Stimulated activated CD8-positive, alpha-beta memory T cell treated with anti-CD3 and anti-CD28 coated beads, Interleukin-4, amount 100 ng/mL, for 48 hours (primary cell): ENCODE measurements around the gene LCN6.
"Not testable (repeated sequence)": the region's sequence is repeated elsewhere in the genome, so short reads cannot be mapped to it uniquely, and the experiment has no call there.

Experiments used
- DNase-seq: peaks from one replicate; pipeline ENCODE4 v3.0.0-alpha.2; 2020

LCN6 gene

DNA sequence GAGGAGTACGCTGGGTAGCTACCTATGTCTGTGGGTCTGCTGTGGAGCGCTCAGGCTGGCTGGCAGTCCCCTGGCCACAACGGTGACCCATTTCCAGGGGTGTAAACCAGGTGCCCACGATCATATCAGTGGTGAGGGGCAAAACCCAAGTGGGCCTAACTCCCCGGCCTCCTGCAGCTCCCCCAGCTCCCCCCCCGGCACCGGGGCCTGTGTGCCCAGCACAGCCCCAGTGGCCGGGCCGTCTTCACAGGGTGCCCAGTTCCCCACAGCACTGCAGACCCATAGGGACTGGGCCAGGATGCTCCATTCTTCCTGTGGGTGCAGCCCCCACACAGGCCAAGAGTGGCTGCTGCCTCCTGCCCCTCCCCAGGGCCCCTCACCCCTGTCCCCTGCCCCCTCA lies 10.7 kb upstream of the LCN6 start:
- DNase-seq, result no peak

DNA sequence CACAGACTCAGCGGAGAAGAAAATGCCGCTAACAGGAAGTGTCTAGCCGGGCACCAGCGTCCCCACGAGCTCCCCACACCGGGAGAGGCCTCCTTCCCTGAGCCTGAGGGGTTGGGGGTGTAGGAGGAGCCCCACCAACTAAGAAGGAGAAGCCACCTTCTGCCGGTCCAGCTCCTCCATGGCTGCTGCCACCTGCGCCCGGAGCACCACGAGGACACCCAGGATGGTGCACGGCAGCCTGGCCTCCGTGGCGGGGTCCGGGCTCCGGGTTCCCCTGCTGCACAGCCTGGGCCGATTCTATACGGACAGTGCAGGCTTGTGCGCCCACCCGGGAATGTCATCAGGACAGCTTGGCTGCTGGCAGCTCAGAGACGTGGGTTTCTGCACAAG lies 9.4 kb upstream of the LCN6 start:
- no peak for DNase-seq

DNA sequence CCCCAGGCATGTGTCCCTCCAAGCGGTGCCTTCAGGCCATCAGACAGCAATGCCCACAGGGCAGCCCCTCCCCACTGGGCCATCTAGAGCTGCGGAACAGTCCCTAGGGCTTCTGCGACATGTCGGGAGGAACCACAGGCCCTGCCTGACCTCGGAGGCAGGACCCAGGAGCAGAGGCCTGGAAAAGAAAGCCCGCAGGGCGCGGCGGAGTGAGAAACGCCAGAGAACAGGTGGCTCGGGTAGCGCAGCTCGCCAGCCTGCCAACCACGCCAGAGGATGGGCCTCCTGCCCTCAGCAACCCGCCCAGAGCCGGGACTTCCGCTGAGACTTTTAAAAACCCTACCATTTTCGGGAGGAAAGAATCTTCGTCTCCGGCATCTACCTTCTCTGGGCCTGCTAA lies 9.0 kb upstream of the LCN6 start:
- no peak for DNase-seq

DNA sequence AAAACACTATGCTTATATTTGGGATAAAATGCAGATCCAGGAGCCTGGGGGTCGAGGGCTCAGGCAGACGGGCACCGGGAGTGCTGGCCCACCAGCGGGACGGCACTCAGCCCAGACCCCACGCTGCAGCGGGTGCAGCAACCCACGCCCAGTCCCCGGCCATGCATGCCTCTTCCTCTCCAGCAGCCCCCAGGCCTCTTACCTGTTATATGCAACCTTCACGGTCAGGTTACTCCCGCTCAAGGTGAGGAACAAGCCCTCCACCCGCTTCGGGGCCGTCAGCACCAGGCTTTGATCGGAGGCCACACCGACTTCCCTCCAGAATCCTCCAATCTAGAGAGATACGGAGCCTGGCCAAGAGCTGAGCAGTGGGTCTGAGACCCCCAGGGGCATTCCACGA lies 8.5 kb upstream of the LCN6 start:
- DNase-seq, result no peak

DNA sequence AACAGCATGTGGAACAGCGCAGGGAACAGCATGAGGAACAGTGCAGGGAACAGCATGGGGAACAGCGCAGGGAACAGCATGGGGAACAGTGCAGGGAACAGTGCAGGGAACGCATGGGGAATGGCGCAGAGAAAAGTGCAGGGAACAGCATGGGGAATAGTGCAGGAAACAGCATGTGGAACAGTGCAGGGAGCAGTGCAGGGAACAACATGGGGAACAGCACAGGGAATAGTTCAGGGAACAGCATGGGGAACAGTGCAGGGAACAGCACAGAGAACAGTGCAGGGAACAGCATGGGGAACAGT lies 7.8 kb upstream of the LCN6 start:
- DNase-seq, result no peak

DNA sequence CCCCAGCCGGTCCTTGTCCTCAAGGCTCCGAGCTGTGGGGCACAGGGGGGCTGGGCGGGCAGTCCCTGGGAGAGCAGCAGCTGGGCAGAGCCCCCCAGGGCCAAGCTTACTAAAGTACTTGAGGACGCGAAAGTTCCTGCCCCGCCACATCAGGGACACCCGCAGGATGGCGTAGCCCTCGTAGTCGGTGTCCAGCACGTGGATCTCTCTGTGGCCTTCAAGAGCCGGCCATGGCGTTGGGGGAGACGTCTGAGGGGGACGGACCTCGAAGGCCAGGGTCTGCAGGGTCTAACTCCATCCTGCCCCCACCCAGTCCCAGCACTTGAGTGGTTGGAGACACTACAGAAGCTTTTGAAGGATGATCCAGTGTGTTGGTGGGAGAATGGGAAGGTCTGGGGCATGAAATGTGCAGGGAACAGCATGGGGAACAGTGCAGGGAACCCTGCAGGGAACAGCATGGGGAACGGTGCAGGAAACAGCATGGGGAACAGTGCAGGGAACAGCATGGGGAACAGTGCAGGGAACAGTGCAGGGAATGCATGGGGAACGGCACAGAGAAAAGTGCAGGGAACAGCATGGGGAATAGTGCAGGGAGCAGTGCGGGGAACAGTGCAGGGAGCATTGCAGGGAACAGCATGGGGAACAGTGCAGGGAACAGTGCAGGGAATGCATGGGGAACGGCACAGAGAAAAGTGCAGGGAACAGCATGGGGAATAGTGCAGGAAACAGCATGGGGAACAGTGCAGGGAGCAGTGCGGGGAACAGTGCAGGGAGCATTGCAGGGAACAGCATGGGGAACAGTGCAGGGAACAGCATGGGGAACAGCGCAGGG lies 7.2 kb upstream of the LCN6 start:
- not testable (repeated sequence) for DNase-seq

DNA sequence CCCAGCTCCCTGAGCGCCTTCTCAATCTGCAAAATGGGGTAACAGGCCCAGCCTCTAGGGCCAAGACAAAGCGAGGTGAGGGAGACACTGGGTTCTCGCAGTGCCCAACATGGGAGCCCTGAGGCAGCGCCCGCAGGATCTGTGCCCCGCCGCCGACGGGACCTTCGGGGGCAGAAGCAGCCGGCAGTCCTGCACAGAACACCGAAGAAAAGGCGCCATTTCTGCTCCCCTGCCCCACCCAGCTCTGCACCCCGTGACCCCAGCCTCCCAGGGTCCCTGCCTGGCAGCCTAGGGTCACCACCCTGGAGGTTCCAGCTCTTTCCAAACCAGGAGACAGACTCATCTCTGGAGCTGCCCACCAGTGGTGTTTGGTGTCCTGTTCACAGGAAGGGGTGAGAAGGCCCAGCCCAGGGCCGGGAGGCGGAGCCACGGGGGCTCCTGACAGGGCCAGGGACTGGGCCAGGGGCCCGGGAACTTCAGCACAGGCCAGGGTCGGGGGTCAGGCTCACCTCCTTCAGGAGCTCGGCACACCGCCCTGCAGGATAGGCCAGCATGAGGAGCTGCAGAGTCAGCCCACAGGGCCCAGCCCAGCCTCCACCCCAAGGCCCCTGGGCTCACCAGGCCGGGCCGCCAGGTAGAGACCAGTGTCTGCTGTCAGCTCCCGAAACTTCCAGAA lies 6.4 kb upstream of the LCN6 start:
- no peak for DNase-seq

DNA sequence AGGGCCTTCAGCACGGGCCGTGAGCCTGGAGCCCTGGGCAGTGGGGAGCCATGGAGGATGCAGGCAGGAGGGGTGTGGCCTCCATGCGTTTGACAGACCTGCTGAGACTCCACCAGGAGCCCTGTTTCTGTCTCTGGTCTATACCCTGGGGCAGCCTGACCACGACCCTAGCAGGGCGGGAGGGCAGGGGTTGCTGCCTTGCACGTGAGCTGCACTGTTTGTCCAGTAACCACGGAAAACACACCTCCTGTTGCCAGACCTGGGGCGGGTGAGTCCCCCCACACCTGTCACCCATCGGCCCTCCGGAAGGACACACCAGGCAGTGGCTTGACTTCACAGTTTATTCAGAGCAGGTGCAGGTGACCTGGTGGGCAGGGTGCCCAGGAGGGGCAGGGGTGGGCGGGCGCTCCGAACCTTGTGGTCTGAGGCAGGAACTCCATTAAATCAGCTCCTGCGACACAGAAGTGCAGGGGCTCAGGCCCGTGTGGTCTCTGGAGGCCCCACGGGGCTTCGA lies 5.8 kb upstream of the LCN6 start:
- DNase-seq, result no peak

DNA sequence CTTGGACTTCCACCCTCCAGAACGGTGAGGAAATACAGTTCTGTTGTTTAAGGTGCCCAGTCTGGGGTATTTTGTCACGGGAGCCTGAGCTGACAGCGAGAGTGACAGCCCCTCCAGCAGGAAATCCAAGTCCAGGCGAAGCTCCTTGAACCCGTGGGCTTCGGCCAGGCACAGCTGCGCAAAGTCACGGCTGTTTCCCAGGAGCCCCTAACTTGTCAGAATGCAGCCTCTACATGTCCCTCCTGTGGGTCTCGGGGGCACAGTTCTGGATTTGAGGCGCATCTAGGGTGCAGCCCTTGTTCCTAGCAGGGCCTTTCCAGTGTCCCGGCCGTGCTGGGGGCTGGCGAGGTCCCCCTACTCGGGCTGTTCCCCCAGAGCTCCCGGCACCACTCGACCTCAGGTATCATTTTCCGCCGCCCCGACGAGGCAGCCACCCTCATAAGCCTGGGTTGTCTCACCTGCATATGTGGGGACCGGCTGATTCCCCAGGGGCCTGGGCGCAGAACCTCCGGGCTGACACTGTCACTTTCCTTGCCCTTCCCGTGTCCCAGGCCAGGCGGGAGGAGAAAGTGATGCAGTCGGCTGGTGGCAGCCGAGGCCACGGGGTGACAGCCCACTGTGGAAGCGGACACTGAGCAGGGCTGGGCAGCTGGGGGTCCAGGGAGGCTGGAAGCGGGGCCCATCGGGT lies 5.2 kb upstream of the LCN6 start:
- no peak for DNase-seq

DNA sequence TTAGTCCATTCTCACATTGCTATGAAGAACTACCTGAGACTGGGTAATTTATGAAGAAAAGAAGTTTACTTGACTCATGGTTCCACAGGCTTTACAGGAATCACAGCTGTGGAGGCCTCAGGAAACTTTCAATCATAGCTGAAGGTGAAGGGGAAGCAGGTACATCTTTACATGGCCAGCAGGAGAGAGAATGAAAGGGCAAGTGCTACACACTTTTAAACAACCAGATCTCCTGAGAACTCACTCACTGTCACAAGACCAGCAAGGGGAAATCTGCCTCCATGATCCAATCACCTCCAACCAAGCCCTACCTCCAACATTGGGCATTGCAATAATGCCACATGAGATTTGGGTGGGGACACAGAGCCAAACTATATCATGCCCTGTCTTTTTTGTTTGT lies 3.5 kb upstream of the LCN6 start:
- DNase-seq, result no peak

DNA sequence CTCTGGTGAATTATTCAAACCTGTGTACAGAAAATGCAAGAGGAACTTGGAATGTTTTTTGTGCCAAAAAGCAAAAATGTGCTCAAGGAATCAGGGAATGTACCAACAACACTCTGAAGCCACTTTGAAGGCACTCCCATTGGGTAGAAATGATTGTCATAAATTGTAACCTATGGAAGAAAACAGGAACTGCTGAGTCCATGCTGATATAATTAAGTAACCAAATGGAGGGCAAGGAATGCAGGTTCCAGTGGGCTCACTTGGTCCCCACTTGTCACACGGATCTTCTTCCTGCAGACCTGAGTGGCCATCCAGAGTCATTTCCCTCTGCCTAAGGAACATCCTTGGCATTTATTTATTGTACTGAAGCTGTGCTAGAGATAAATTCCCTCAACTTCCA lies 2.9 kb upstream of the LCN6 start:
- no peak for DNase-seq

DNA sequence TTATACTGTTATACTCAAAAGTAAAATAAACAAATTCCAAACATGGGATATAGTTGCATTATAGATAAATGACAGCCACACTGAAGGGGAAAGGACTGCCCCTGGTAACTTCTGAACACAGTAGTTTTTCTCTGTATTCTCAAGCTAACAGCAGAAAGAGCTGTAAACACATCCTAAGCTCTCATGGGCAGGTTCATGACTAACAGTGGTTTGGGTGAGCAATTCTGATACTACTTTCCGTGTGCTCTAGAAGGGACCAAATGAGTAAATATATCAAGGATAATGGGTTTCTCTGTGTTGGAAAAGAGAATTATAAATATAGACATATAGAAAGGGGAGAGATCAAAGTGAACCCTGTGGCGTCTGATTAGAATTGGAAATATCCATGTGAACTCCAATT lies 2.2 kb upstream of the LCN6 start:
- no peak for DNase-seq

DNA sequence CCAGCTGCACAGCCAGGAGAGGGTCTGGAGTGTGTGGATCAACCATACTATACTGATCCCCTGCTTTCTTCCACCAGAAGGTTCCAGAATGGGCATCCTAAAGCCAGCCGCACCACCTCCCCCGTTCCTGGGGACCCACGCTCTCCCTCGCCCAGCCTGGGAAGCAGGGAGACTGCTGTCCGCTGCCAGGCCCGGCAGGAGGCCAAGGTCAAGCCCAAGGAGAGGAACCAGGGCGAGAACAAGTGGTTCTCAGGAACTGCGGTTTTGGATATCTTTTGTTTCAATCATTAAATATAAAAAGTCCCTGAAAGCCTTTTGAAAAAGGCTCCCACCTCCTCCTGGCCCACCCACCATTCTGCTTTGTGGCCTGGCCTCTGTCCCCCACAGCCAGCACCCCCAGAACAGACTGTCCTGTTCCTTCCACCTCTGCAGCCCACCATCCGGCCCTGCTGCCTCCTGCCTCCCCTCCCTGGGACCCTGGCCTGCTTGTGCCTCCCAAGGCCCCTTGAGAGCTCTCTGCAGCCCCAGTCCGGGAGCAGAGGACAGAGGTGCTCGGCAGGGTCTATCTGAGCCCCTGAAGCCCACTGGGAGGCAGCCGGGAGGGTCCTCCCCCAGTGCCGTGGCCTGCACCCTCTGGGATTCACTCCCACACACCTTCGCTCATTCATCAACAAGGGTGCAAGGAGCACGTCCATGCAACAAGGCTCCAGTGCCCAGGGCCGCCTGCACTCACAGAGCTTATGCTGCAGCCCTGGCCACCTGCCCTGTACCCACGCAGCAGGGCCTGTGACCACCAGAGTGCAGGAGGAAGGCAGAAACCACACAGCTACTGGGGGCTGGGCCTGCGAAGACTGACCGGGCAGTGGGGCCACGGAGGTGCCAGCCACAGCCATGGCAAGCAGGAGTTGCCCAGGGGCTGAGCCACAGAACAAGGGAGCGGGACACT lies 614 bp upstream of the LCN6 start:
- DNase-seq, result no peak

DNA sequence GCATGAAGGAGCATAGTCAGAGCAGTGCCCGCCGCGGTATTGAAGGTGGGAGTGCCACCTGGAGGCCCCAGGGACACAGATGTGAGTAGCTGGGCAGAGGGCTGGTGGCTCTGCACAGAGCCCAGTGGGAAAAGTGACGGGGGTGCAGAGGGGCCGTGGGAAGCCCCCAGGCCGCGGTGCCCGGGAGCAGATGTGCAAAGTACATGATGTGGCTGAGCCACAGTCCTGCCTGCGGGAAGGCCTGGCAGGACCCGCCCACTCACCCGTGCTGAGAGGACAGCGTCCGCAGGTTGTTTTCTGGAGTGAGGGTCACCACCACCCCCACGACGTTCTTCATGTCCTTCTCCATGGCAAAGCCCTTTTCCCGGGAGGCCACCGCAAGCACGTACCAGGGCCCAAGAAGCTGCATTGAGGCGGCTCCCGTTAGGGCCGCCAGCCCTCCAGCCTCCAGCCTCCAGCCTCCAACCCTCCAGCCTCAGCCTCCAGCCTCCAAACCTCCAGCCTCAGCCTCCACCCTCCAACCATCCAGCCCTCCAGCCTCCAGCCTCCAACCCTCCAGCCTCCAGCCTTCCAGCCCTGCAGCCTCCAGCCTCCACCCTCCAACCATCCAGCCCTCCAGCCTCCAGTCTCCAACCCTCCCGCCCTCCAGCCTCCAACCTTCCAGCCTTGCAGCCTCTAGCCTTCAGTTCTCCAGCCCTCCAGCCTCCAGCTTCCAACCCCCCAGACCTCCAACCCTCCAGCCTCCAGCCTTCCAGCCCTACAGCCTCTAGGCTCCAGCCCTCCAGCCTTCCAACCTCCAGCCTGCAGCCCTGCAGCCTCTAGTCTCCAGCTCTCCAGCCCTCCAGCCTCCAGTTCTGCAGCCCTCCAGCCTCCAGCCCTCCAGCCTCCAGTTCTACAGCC lies 914 bp downstream of the LCN6 start:
- DNase-seq, result no peak

DNA sequence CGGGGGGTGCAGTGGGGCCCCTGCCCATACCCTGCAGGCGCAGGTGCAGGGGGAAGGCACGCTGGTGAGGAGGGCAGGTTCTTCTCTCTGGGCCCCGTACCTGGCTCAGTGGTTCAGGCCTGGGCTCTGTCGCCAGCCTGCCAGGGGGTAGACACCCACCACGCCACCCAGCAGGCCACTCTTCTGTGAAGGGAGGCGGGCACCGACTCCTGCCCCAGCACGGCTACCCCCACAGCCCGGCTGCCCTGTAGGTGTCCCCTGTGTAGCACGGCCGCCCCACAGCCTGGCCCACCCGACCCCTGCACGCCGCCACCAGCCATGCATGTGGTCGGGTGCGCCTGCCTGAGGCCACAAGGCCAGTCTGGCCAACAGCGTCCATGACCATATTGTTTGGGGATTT lies 1.7 kb downstream of the LCN6 start:
- DNase-seq, result no peak

DNA sequence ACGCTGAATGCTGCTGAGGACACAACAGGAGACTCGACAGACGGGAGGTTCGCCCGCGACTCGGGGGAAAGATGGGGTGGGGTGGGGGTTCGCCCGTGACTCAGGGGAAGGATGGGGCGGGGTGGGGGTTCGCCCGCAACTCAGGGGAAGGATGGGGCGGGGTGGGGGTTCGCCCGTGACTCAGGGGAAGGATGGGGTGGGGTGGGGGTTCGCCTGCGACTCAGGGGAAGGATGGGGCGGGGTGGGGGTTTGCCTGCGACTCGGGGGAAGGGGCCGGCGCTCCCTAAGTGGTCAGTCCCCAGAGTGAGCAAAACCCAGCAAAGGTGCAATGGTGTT lies 2.2 kb downstream of the LCN6 start:
- no peak for DNase-seq

DNA sequence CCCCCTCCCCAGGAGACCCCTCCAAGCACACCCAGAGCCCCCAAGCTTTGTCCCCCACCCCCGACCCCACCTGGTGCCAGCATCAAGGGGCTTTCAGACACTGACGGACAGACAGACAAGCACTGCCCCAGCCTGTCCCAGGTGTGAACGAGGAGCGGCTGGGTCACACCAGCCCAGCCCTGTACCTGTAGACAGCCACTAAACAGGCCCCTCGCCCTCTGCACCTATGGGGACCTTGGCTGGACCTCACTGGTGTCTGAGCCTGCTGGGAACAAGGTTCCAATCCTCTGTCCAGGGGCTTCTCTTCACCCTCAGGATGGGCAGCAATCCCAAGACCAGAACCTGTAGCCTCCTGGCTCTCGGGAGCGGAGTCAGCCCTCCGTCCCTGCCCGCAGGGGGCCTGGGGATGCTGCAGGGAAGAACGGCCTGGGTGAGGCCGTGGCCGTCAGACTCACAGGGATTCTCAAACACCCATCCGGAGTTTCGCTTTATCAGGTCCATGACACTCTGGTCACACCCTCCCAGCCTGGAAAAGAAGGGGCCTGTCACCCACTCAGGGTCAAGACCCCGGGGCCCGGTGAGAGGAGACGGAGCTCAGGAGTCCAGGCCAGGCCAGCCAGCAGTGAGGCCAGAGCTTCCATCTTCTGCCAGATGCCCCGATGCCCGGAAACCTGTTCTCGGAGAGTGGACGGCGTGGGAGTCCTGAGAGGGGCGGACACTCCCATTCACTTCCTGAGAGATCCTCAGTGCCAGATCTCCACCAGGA lies 2.8 kb downstream of the LCN6 start:
- no peak for DNase-seq

DNA sequence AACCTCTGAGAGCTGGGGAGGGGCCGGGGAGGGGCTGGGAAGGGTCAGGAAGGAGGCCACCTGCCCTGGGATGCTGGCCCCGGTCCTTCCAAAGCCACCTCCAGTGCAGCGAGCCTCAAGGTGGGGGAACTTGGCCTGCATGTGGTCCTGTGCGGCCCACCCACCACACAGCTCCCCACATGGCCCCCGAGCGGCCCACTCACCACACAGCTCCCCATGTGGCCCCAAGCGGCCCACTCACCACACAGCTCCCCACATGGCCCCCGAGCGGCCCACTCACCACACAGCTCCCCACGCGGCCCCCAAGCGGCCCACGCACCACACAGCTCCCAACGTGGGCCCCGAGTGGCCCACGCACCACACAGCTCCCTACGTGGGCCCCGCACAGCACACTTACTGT lies 3.6 kb downstream of the LCN6 start:
- DNase-seq, result no peak

DNA sequence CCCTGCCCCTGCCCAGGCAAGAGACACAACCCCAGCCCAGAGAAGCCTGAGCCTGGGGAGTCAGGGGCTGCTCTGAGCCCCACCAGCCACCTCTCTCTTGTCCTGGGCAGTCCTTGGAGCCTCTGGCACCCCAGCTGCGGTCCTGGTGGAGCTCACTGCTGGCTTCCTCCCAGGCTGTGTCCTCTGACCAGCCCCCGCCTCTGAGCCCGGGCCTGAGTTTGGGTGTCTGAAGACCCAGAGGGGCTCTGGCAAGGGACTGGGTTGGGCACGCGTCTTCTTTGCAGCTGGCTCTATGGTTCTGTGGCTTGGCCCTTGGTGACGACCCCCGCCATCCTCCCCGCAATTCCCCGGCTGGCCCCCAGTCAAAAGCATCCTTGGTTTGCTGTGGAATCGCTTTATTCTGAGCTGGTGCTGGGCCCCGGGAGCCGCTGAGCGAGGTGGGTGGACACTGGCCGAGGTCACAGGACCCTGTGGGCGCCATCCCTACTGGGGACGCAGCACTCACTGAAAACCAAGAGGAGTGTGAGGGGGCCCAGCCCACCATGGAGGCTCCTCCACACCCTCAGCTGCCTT lies 4.6 kb downstream of the LCN6 start:
- no peak for DNase-seq

DNA sequence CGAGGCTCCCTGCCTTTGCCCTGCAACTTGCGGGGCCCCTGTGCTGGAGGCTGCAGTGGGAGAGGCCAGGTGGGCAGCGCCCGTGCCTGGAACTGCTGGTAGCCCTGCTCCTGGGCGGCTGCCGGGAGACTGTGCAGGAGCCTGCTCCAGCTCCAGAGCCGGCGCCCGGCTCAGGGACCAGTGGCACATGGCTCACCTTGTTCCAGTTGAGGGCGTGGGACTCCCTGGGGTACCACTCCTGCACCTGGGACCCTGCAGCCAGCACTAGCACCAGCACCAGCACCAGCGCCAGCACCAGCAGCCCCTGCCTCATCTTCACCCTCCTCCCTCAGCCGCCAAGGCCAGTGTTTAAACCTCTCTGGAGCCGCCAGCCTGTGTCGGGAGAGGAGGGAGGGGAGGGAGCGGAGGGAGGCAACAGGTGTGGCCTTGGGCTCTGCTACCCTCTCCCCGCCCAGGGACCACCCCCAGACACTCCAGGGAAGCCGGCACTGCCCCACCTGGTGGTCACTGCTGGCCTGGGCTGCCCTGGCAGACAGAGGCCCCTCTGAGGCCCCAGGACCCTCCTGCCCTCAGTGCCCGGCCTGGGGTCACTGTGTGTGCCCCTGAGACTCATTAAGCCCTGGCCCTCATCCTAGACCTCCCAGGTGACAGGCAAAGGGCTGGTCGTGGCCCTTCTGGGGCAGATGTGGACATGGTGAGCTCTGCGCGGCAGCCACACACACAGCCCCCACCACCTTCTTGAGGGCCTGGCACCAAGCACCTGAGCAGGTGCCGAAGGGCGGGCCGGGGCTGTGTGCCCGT lies 5.5 kb downstream of the LCN6 start, which contains the start of gene LCN10:
Gene LCN10 (minus strand): TSS at position 350 of the 801 bp plus-strand sequence. CDS start 37 bp downstream, at position 313.
- no peak for DNase-seq
